ENCODE results near the gene TRIM63.

Gene TRIM63

DNA sequence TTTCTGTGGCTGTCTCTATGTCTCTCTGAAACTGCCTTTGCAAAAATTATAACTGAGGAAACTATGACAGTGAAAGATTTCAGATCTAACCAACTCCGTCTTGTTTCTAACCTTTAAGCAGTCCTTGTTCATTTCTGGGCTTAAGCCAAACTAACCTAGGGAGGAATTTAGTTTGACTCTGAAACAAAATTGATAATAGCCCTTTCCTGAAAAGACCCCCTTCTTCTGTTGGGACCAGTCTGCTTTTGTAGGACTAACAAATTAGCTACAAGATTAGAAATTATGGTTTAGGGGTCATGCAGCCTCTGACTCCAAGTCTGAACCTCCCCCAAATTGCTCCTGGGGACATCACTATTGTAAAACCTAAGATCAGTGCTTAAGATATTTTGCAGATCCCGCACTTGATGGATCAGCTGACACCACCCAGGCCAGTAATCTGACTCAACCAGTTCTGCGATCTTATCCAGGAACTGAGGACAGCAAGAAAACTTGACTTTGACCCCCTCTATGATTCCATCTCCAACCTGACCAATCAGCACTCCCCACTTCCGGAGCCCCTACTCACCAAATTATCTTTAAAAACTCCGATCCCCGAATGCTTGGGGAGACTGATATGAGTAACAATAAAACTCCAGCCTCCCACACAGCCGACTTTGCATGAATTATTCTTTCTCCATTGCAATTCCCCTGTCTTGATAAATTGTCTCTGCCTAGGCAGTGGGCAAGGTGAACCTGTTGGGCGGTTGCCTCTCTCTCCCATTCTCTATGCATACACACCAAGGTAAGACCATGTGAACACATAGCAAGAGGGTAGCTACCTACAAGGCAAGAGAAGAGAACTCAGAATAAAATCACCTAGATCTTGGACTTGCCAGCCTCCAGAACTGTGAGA lies 11.1 kb upstream of the TRIM63 start:
- Histone ChIP-seq H3K4me2 (ENCODE audit: low read length) (no peak overlapping the region), H3K4me3 (ENCODE audit: low read length) (no peak overlapping the region), H3K27me3 (ENCODE audit: insufficient read depth, low read length, poor library complexity) (no peaks in the 10 kb centered on the region), H3K36me3 (ENCODE audit: control insufficient read depth, insufficient read depth, low read length) (no peaks in the 10 kb centered on the region), H3K79me1 (ENCODE audit: low read length) (no peaks in the 10 kb centered on the region), H4K8ac (ENCODE audit: low read depth, low read length) (no peak overlapping the region), H3K4me1 (ENCODE audit: control insufficient read depth, low read depth, low read length) (peaks cover 5% of the 10 kb centered on the region), H3K18ac (ENCODE audit: low read length) (peak overlapping the region; percentile 85), H2BK120ac (ENCODE audit: low read depth, low read length) (peak overlapping the region; percentile 88), H4K5ac (ENCODE audit: low read length) (no peak overlapping the region), H3K27ac (ENCODE audit: low read depth, low read length) (no peak overlapping the region), H3K23ac (ENCODE audit: low read length) (no peak overlapping the region), H3K4ac (ENCODE audit: low read depth, low read length) (peak overlapping the region; percentile 98), H2BK5ac (ENCODE audit: low read length) (no peak overlapping the region), H3K56ac (ENCODE audit: low read length) (peak overlapping the region; percentile 74), H2AK5ac (ENCODE audit: low read length) (no peak overlapping the region), H2BK15ac (replicated peaks; ENCODE audit: low read depth) (no peak overlapping the region), H3K79me2 (ENCODE audit: control insufficient read depth, insufficient read depth, low read length) (no peaks in the 10 kb centered on the region), H3K9ac (ENCODE audit: low read length) (no peak overlapping the region)
- WGBS (ENCODE audit: extremely low coverage, insufficient coverage, low lambda C conversion rate), result no CpG with 5 or more reads among the region's 8 CpGs
- no peak for DNase-seq

DNA sequence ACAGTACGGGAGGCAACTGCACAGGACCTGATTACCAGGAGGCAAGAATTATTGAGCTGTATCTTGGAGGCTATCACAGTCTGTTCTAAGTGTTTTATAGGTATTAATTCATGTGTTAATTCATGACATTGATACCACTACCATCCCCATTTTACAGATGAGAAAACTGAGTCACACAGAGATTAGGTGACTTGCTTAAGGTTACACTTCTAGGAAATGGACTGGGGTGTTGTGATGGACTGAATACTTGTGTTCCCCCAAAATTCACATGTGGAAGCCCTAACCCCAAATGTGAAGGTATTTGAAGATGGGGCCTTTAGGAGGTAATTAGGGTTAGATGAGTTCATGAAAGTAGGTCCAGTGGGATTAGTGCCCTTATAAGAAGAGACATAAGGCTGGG lies 10.1 kb upstream of the TRIM63 start:
- no peaks in the 10 kb centered on the region for H3K27me3 ChIP-seq (ENCODE audit: insufficient read depth, low read length, poor library complexity)
- H2BK120ac ChIP-seq (ENCODE audit: low read depth, low read length), result no peak overlapping the region
- H3K27ac ChIP-seq (ENCODE audit: low read depth, low read length), result no peak overlapping the region
- no peak overlapping the region for H3K4me3 ChIP-seq (ENCODE audit: low read length)
- no peaks in the 10 kb centered on the region for H3K79me2 ChIP-seq (ENCODE audit: control insufficient read depth, insufficient read depth, low read length)
- no peak overlapping the region for H3K18ac ChIP-seq (ENCODE audit: low read length)
- no peak overlapping the region for H2BK15ac ChIP-seq (replicated peaks; ENCODE audit: low read depth)
- no CpG with 5 or more reads among the region's 1 CpG for WGBS (ENCODE audit: extremely low coverage, insufficient coverage, low lambda C conversion rate)
- no peak for DNase-seq
- no peaks in the 10 kb centered on the region for H3K36me3 ChIP-seq (ENCODE audit: control insufficient read depth, insufficient read depth, low read length)
- H4K5ac ChIP-seq (ENCODE audit: low read length), result no peak overlapping the region
- no peak overlapping the region for H2BK5ac ChIP-seq (ENCODE audit: low read length)
- no peak overlapping the region for H3K4ac ChIP-seq (ENCODE audit: low read depth, low read length)
- no peak overlapping the region for H3K4me2 ChIP-seq (ENCODE audit: low read length)
- peaks cover 5% of the 10 kb centered on the region for H3K4me1 ChIP-seq (ENCODE audit: control insufficient read depth, low read depth, low read length)
- H2AK5ac ChIP-seq (ENCODE audit: low read length), result no peak overlapping the region
- no peak overlapping the region for H3K56ac ChIP-seq (ENCODE audit: low read length)
- H4K8ac ChIP-seq (ENCODE audit: low read depth, low read length), result no peak overlapping the region
- H3K9ac ChIP-seq (ENCODE audit: low read length), result no peak overlapping the region
- H3K23ac ChIP-seq (ENCODE audit: low read length), result no peak overlapping the region
- H3K79me1 ChIP-seq (ENCODE audit: low read length), result no peaks in the 10 kb centered on the region

DNA sequence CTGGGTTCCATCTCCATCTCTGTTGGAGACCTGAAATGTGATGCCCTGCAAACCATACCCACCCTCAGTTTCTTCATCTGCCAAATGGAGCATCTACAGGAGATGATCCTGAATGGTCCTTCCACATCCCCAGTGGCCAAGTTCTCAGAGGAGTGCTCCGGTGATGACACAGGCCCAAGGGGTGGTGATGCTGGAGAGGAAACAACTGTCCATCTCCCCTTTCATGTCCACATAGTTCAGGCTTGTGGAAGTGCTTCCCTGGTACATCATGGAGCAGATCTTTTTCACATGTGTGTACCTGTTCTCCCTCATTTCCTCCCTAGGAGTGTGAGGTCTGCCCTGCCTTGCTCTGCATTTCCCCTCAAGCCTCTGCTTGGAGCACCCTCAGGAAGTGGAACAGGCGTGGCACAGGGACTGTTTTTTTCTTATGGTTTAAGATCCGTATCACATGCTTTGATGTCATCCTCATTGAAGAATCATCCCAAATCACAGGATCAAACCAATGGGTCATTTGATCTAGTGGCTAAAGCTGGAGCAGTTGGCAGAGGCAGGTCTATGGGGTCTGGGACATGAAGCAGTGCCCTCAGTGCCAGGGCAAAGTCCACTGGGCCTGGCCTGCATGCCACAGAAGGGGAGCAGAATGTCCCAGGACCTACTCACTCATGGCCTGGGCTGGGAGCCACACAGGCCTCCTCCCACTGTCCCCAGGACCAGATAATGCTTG lies 8.2 kb upstream of the TRIM63 start:
- Histone ChIP-seq H2BK120ac (ENCODE audit: low read depth, low read length) (no peak overlapping the region), H3K23ac (ENCODE audit: low read length) (no peak overlapping the region), H3K27ac (ENCODE audit: low read depth, low read length) (no peak overlapping the region), H3K4me3 (ENCODE audit: low read length) (no peak overlapping the region), H3K27me3 (ENCODE audit: insufficient read depth, low read length, poor library complexity) (no peaks in the 10 kb centered on the region), H2BK15ac (replicated peaks; ENCODE audit: low read depth) (no peak overlapping the region), H4K5ac (ENCODE audit: low read length) (no peak overlapping the region), H3K4ac (ENCODE audit: low read depth, low read length) (no peak overlapping the region), H3K4me1 (ENCODE audit: control insufficient read depth, low read depth, low read length) (peaks cover 5% of the 10 kb centered on the region), H3K79me2 (ENCODE audit: control insufficient read depth, insufficient read depth, low read length) (no peaks in the 10 kb centered on the region), H3K79me1 (ENCODE audit: low read length) (no peaks in the 10 kb centered on the region), H3K36me3 (ENCODE audit: control insufficient read depth, insufficient read depth, low read length) (no peaks in the 10 kb centered on the region), H3K9ac (ENCODE audit: low read length) (no peak overlapping the region), H3K56ac (ENCODE audit: low read length) (no peak overlapping the region), H2AK5ac (ENCODE audit: low read length) (peak overlapping the region; percentile 27), H4K8ac (ENCODE audit: low read depth, low read length) (no peak overlapping the region), H3K18ac (ENCODE audit: low read length) (no peak overlapping the region), H2BK5ac (ENCODE audit: low read length) (no peak overlapping the region), H3K4me2 (ENCODE audit: low read length) (no peak overlapping the region)
- DNase-seq, result no peak
- no CpG with 5 or more reads among the region's 3 CpGs for WGBS (ENCODE audit: extremely low coverage, insufficient coverage, low lambda C conversion rate)

DNA sequence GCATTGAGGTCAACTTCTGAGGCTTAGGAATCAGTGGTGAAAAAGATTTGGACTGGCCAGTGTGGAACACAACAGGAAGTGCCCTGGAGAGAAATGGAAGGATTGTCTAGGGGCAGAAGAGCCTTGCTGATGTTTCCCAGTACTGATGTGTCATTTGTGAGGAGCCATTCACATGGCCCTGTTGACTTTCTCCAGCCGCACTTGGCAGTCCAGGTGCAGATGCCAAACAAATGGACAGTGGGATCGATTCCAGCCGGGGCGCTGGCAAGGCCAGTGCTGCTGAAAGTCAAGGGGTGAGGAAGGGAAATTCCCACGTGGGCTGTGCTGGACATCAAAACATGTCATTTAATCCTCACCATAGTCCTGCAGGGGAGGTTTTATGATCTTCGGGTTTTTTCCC lies 4.9 kb upstream of the TRIM63 start:
- no peaks in the 10 kb centered on the region for H3K27me3 ChIP-seq (ENCODE audit: insufficient read depth, low read length, poor library complexity)
- no peaks in the 10 kb centered on the region for H3K79me2 ChIP-seq (ENCODE audit: control insufficient read depth, insufficient read depth, low read length)
- no peaks in the 10 kb centered on the region for H3K36me3 ChIP-seq (ENCODE audit: control insufficient read depth, insufficient read depth, low read length)
- DNase-seq, result no peak
- no peak overlapping the region for H2AK5ac ChIP-seq (ENCODE audit: low read length)
- H3K18ac ChIP-seq (ENCODE audit: low read length), result no peak overlapping the region
- H3K4me3 ChIP-seq (ENCODE audit: low read length), result no peak overlapping the region
- H3K4me2 ChIP-seq (ENCODE audit: low read length), result no peak overlapping the region
- no peak overlapping the region for H3K23ac ChIP-seq (ENCODE audit: low read length)
- no peak overlapping the region for H2BK15ac ChIP-seq (replicated peaks; ENCODE audit: low read depth)
- no peaks in the 10 kb centered on the region for H3K79me1 ChIP-seq (ENCODE audit: low read length)
- H3K4me1 ChIP-seq (ENCODE audit: control insufficient read depth, low read depth, low read length), result peaks cover 2% of the 10 kb centered on the region
- no CpG with 5 or more reads among the region's 6 CpGs for WGBS (ENCODE audit: extremely low coverage, insufficient coverage, low lambda C conversion rate)
- no peak overlapping the region for H3K27ac ChIP-seq (ENCODE audit: low read depth, low read length)
- H4K8ac ChIP-seq (ENCODE audit: low read depth, low read length), result no peak overlapping the region
- no peak overlapping the region for H2BK120ac ChIP-seq (ENCODE audit: low read depth, low read length)
- no peak overlapping the region for H3K9ac ChIP-seq (ENCODE audit: low read length)
- no peak overlapping the region for H3K4ac ChIP-seq (ENCODE audit: low read depth, low read length)
- H4K5ac ChIP-seq (ENCODE audit: low read length), result no peak overlapping the region
- H3K56ac ChIP-seq (ENCODE audit: low read length), result no peak overlapping the region
- no peak overlapping the region for H2BK5ac ChIP-seq (ENCODE audit: low read length)

DNA sequence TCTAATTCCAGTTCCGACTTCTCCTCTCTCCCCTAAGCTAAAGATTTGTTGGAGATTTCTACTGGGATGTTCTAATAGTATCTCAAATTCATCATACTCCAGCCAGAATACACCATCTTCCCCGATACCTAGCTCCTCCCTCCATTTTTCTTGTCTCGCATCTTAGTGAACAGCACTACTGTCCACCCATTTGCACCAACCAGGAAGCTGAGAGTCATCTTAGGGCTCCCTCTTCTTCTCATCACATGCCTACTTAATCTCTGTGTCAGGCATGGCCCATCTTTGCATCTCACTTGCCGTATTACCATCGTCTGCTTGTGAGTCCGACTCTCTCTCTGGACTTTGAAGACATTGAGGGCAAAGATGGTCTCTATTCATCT lies 3.5 kb upstream of the TRIM63 start:
- Histone ChIP-seq H4K5ac (ENCODE audit: low read length) (no peak overlapping the region), H3K23ac (ENCODE audit: low read length) (no peak overlapping the region), H2AK5ac (ENCODE audit: low read length) (no peak overlapping the region), H3K4ac (ENCODE audit: low read depth, low read length) (no peak overlapping the region), H3K27ac (ENCODE audit: low read depth, low read length) (no peak overlapping the region), H3K4me3 (ENCODE audit: low read length) (no peak overlapping the region), H2BK15ac (replicated peaks; ENCODE audit: low read depth) (no peak overlapping the region), H3K4me2 (ENCODE audit: low read length) (no peak overlapping the region), H3K4me1 (ENCODE audit: control insufficient read depth, low read depth, low read length) (peaks cover 9% of the 10 kb centered on the region), H2BK5ac (ENCODE audit: low read length) (no peak overlapping the region), H2BK120ac (ENCODE audit: low read depth, low read length) (no peak overlapping the region), H3K18ac (ENCODE audit: low read length) (no peak overlapping the region), H3K56ac (ENCODE audit: low read length) (no peak overlapping the region), H3K79me2 (ENCODE audit: control insufficient read depth, insufficient read depth, low read length) (no peaks in the 10 kb centered on the region), H3K79me1 (ENCODE audit: low read length) (no peaks in the 10 kb centered on the region), H4K8ac (ENCODE audit: low read depth, low read length) (no peak overlapping the region), H3K9ac (ENCODE audit: low read length) (no peak overlapping the region), H3K27me3 (ENCODE audit: insufficient read depth, low read length, poor library complexity) (no peaks in the 10 kb centered on the region), H3K36me3 (ENCODE audit: control insufficient read depth, insufficient read depth, low read length) (no peaks in the 10 kb centered on the region)
- no CpG with 5 or more reads among the region's 6 CpGs for WGBS (ENCODE audit: extremely low coverage, insufficient coverage, low lambda C conversion rate)
- DNase-seq, result no peak

All from mesendoderm (in vitro differentiated cells).